HG02571 (cell line): Measurements from ENCODE around the gene SIRT4.
"Not testable (repeated sequence)": the region's sequence is repeated elsewhere in the genome, so short reads cannot be mapped to it uniquely, and the experiment has no call there.

Experiments
- ATAC-seq: cut with Tn5 transposase; IDR thresholded peaks from one replicate; pipeline ENCODE4 v1.9.1; 2021; ENCODE audit warnings: mild to moderate bottlenecking, moderate library complexity; ENCODE audit not compliant: unreplicated experiment

The SIRT4 gene

GRCh38 chr12:120301962-120302815 lies at the start of gene SIRT4:
SIRT4 (plus strand) TSS chr12:120302321; CDS start chr12:120303562, 1,241 bp downstream.
- peak; percentile 93 for ATAC-seq

GRCh38 chr12:120253313-120253712 lies 48.8 kb upstream of the SIRT4 start:
- not testable (repeated sequence) for ATAC-seq

GRCh38 chr12:120254809-120255208 lies 47.3 kb upstream of the SIRT4 start:
- ATAC-seq = no peak

- ATAC-seq = no peak
Observed at GRCh38 chr12:120257041-120257821, 44.9 kb upstream of the SIRT4 start.

- no peak for ATAC-seq
Observed at GRCh38 chr12:120258323-120258896, 43.7 kb upstream of the SIRT4 start.

- ATAC-seq = no peak
Observed at GRCh38 chr12:120259418-120260202, 42.5 kb upstream of the SIRT4 start.

GRCh38 chr12:120260607-120261006 lies 41.5 kb upstream of the SIRT4 start:
- no peak for ATAC-seq

GRCh38 chr12:120261951-120262851 lies 39.9 kb upstream of the SIRT4 start:
- no peak for ATAC-seq

GRCh38 chr12:120262852-120263747 lies 39.0 kb upstream of the SIRT4 start:
- ATAC-seq = no peak

- ATAC-seq = no peak
Observed at GRCh38 chr12:120263748-120264085, 38.4 kb upstream of the SIRT4 start.

- no peak for ATAC-seq
Observed at GRCh38 chr12:120264086-120264903, 37.8 kb upstream of the SIRT4 start.

- ATAC-seq = peak; percentile 22
Observed at GRCh38 chr12:120264904-120265472, 37.1 kb upstream of the SIRT4 start.

- peak; percentile 58 for ATAC-seq
Observed at GRCh38 chr12:120265473-120266179, 36.5 kb upstream of the SIRT4 start, which contains the start of gene PXN. PXN (minus strand) TSS chr12:120265730; CDS start chr12:120265629, 101 bp downstream.

GRCh38 chr12:120266180-120266870 lies 35.8 kb upstream of the SIRT4 start:
- ATAC-seq = no peak

GRCh38 chr12:120267736-120268135 lies 34.4 kb upstream of the SIRT4 start:
- ATAC-seq = no peak

- ATAC-seq = no peak
Observed at GRCh38 chr12:120276734-120277133, 25.4 kb upstream of the SIRT4 start.
